A549 (cell line): ENCODE results near the gene CCDC85A.

Experiments
- CEBPB ChIP-seq, 2 experiments: fragments of >200 bp in 1 of 2; sonication (Bioruptor Twin) in 1 of 2; formaldehyde crosslinking in 1 of 2; IDR thresholded peaks; 2 replicates each; pipeline ENCODE4 v1.6.1; 2012 to 2016
- CHD2 ChIP-seq: fragments of 150-350 bp; IDR thresholded peaks from 2 replicates; pipeline ENCODE4 v1.6.1; 2014; ENCODE audit warnings: low read length; ENCODE audit not compliant: partially characterized antibody
- CTCF ChIP-seq: fragments of >200 bp; sonication (Bioruptor Twin); formaldehyde crosslinking; IDR thresholded peaks from 3 replicates; pipeline ENCODE4 v1.5.1; 2016
- E2F6 ChIP-seq: IDR thresholded peaks from 2 replicates; pipeline ENCODE4 v1.6.1; 2012; ENCODE audit warnings: low read depth, borderline replicate concordance
- KDM1A ChIP-seq: fragments of 200-600 bp; sonication (generic); IDR thresholded peaks from 2 replicates; pipeline ENCODE4 v1.6.1; 2016; ENCODE audit warnings: low read depth, mild to moderate bottlenecking
- MAX ChIP-seq: IDR thresholded peaks from 2 replicates; pipeline ENCODE4 v1.6.1; 2012
- PHF8 ChIP-seq: fragments of 200-600 bp; sonication (generic); IDR thresholded peaks from 2 replicates; pipeline ENCODE4 v1.6.1; 2016; ENCODE audit warnings: low read depth, mild to moderate bottlenecking, antibody characterized with exemption, moderate library complexity, borderline replicate concordance
- POLR2A ChIP-seq: IDR thresholded peaks from 2 replicates; pipeline ENCODE4 v1.6.1; 2012; ENCODE audit warnings: mild to moderate bottlenecking, low read length
- POLR2AphosphoS2 ChIP-seq: conservative IDR thresholded peaks from 2 replicates; pipeline ENCODE4 v1.6.1; 2012; ENCODE audit warnings: low read length, improper control_type of control experiment, inconsistent platforms

GRCh38 chr2:56191617-56192016 is 7.8 kb downstream of the CCDC85A start:
- TF ChIP-seq CTCF (peak; percentile 82), E2F6 (no peak), KDM1A (no peak), CEBPB (IDR thresholded peaks at IDR 0.05) (no peak), PHF8 (no peak), POLR2A (no peak), CHD2 (no peak), POLR2AphosphoS2 (no peak), MAX (no peak)
